ENCODE results near the gene MAPK1IP1L.
"Not testable (repeated sequence)": the region's sequence is repeated elsewhere in the genome, so short reads cannot be mapped to it uniquely, and the experiment has no call there.

The MAPK1IP1L gene

GRCh38 chr14:55054098-55054497 lies 2.7 kb downstream of the MAPK1IP1L start:
- DNase-seq (ENCODE audit: low spot score): no peak

GRCh38 chr14:55057919-55058318 lies 6.5 kb downstream of the MAPK1IP1L start:
- DNase-seq (ENCODE audit: low spot score): no peak

- no peak for DNase-seq (ENCODE audit: low spot score)
Measured at GRCh38 chr14:55059333-55059732, 7.9 kb downstream of the MAPK1IP1L start.

GRCh38 chr14:55062517-55063351 lies 11.3 kb downstream of the MAPK1IP1L start:
- DNase-seq (ENCODE audit: low spot score): no peak

GRCh38 chr14:55064896-55065295 lies 13.4 kb downstream of the MAPK1IP1L start:
- DNase-seq (ENCODE audit: low spot score): not testable (repeated sequence)

GRCh38 chr14:55065411-55065810 lies 14.0 kb downstream of the MAPK1IP1L start:
- no peak for DNase-seq (ENCODE audit: low spot score)

GRCh38 chr14:55066223-55066622 lies 14.8 kb downstream of the MAPK1IP1L start:
- no peak for DNase-seq (ENCODE audit: low spot score)

- DNase-seq (ENCODE audit: low spot score): no peak
Measured at GRCh38 chr14:55070981-55071411, 19.5 kb downstream of the MAPK1IP1L start.

GRCh38 chr14:55071870-55072640 lies 20.6 kb downstream of the MAPK1IP1L start:
- DNase-seq (ENCODE audit: low spot score): peak; percentile 20

GRCh38 chr14:55073856-55074255 lies 22.4 kb downstream of the MAPK1IP1L start:
- DNase-seq (ENCODE audit: low spot score): no peak

- DNase-seq (ENCODE audit: low spot score): no peak
Measured at GRCh38 chr14:55074662-55075061, 23.2 kb downstream of the MAPK1IP1L start.

GRCh38 chr14:55075628-55076175 lies 24.3 kb downstream of the MAPK1IP1L start:
- no peak for DNase-seq (ENCODE audit: low spot score)

GRCh38 chr14:55077170-55078151 lies 26.0 kb downstream of the MAPK1IP1L start:
- DNase-seq (ENCODE audit: low spot score): peak; percentile 11

- DNase-seq (ENCODE audit: low spot score): not testable (repeated sequence)
Measured at GRCh38 chr14:55079961-55080360, 28.5 kb downstream of the MAPK1IP1L start.

- DNase-seq (ENCODE audit: low spot score): no peak
Measured at GRCh38 chr14:55084401-55085059, 33.1 kb downstream of the MAPK1IP1L start.

GRCh38 chr14:55085060-55085660 lies 33.7 kb downstream of the MAPK1IP1L start:
- DNase-seq (ENCODE audit: low spot score): no peak

GRCh38 chr14:55086938-55087337 lies 35.5 kb downstream of the MAPK1IP1L start:
- DNase-seq (ENCODE audit: low spot score): no peak

GRCh38 chr14:55088356-55088755 lies 36.9 kb downstream of the MAPK1IP1L start:
- DNase-seq (ENCODE audit: low spot score): no peak

GRCh38 chr14:55092341-55092740 lies 40.9 kb downstream of the MAPK1IP1L start:
- no peak for DNase-seq (ENCODE audit: low spot score)

- DNase-seq (ENCODE audit: low spot score): no peak
Measured at GRCh38 chr14:55094292-55095157, 43.1 kb downstream of the MAPK1IP1L start.
